Keratinocyte (primary cell): Measurements from ENCODE around the gene TFPI. TPM values are rescaled to one million over a fixed set of nuclear protein-coding genes. Genes with fewer than 3 reads are reported as not detected.
"Not testable (repeated sequence)": the region's sequence is repeated elsewhere in the genome, so short reads cannot be mapped to it uniquely, and the experiment has no call there.

ENCODE experiments used
- DNase-seq: peaks from one replicate; pipeline ENCODE4 v3.0.0-alpha.2; 2011; ENCODE audit warnings: low read depth, missing footprints, low spot score
- FAIRE-seq: peaks from 2 replicates; lab custom pipeline; 2011; peaks lifted over from hg19 to GRCh38; lab: Jason Lieb, UNC
- H2AFZ ChIP-seq: 2 replicates; pipeline ENCODE4 v1.6.0; 2012; ENCODE audit warnings: low read length, control low read depth, inconsistent platforms; ENCODE audit not compliant: control insufficient read depth
- H3K27ac ChIP-seq: 2 replicates; pipeline ENCODE4 v1.5.1; 2011; ENCODE audit warnings: low read length; ENCODE audit not compliant: control insufficient read depth, insufficient read depth
- H3K27me3 ChIP-seq: 3 replicates; pipeline ENCODE4 v1.6.0; 2011; ENCODE audit warnings: low read length; ENCODE audit not compliant: control insufficient read depth, insufficient read depth; ENCODE audit errors: extremely low read depth
- H3K36me3 ChIP-seq, 2 experiments: 2 replicates in 1 of 2; 3 replicates in 1 of 2; pipeline ENCODE4 v1.5.1; 2011; ENCODE audit warnings: low read length in 2 of 2, mild to moderate bottlenecking in 1 of 2; ENCODE audit not compliant: control insufficient read depth in 2 of 2, insufficient read depth in 2 of 2; ENCODE audit errors: extremely low read depth in 1 of 2
- H3K4me1 ChIP-seq: 3 replicates; pipeline ENCODE4 v1.5.1; 2011; ENCODE audit warnings: low read length; ENCODE audit not compliant: control insufficient read depth, insufficient read depth; ENCODE audit errors: extremely low read depth
- H3K4me2 ChIP-seq: 3 replicates; pipeline ENCODE4 v1.6.0; 2011; ENCODE audit warnings: low read depth, low read length; ENCODE audit not compliant: control insufficient read depth, insufficient read depth; ENCODE audit errors: extremely low read depth
- H3K4me3 ChIP-seq, 3 experiments: fragments of 200-600 bp in 1 of 3; sonication (generic) in 1 of 3; 2 replicates in 2 of 3; 3 replicates in 1 of 3; pipeline ENCODE4 v1.5.1; 2011 to 2016; ENCODE audit warnings: low read length in 3 of 3, mild to moderate bottlenecking in 3 of 3, control low read depth in 2 of 3, inconsistent platforms in 1 of 3, low read depth in 1 of 3, mixed read lengths in 1 of 3, mixed run types in 1 of 3, moderate library complexity in 1 of 3; ENCODE audit not compliant: control insufficient read depth in 2 of 3, insufficient read depth in 2 of 3; ENCODE audit errors: extremely low read depth in 1 of 3
- H3K79me2 ChIP-seq: 2 replicates; pipeline ENCODE4 v1.6.0; 2012; ENCODE audit warnings: low read length; ENCODE audit not compliant: control insufficient read depth, insufficient read depth
- H3K9ac ChIP-seq: 3 replicates; pipeline ENCODE4 v1.6.0; 2011; ENCODE audit warnings: low read length; ENCODE audit not compliant: control insufficient read depth, insufficient read depth; ENCODE audit errors: extremely low read depth
- H3K9me1 ChIP-seq: 3 replicates; pipeline ENCODE4 v1.6.0; 2011; ENCODE audit warnings: low read length; ENCODE audit not compliant: control insufficient read depth, insufficient read depth; ENCODE audit errors: extremely low read depth
- H3K9me3 ChIP-seq: 2 replicates; pipeline ENCODE4 v1.5.1; 2012; ENCODE audit warnings: low read depth, low read length; ENCODE audit not compliant: control insufficient read depth
- H4K20me1 ChIP-seq: 3 replicates; pipeline ENCODE4 v1.6.0; 2011; ENCODE audit warnings: low read length; ENCODE audit not compliant: control insufficient read depth, insufficient read depth; ENCODE audit errors: extremely low read depth
- EZH2 ChIP-seq: IDR thresholded peaks from one replicate; pipeline ENCODE4 v1.6.1; 2012; ENCODE audit warnings: inconsistent platforms, mild to moderate bottlenecking, low read length, moderate library complexity
- dilution Hi-C: fragments of 300-500 bp; cut with MboI; formaldehyde crosslinking; loops from one replicate; pipeline ENCODE4 v1.7.0; 2020; ENCODE audit warnings: low sequenced_read_pairs; ENCODE audit not compliant: extremely low pct_ligation_motif_present
- polyA plus RNA-seq, 5 experiments: library from polyadenylated mRNA; depleted of rRNA in 3 of 5; stranded (reverse) in 3 of 5; stranded (forward) in 1 of 5; unstranded in 1 of 5; fragments of >200 nt; gene quantifications; 1 replicate in 1 of 5; 2 replicates in 3 of 5; 3 replicates in 1 of 5; pipeline versions ENCODE4 v1.2.1 to v1.2.3, GENCODE V29; 2011 to 2012; ENCODE audit warnings: missing spikeins in 2 of 5, low read depth in 1 of 5, low replicate concordance in 1 of 5
- TF ChIP-seq, protein P1 (sequence below), 3 experiments: IDR thresholded peaks in 1 of 3; conservative IDR thresholded peaks in 1 of 3; optimal IDR thresholded peaks in 1 of 3; 2 replicates in 2 of 3; 3 replicates in 1 of 3; pipeline versions ENCODE3 to v1.5.1; 2011; ENCODE audit warnings: low read length in 3 of 3, mild to moderate bottlenecking in 3 of 3, moderate library complexity in 2 of 3, control low read depth in 1 of 3, inconsistent platforms in 1 of 3; ENCODE audit not compliant: insufficient read depth in 2 of 3; ENCODE audit errors: extremely low read depth in 1 of 3

The TFPI gene
- polyA plus RNA-seq, 1 donor (not counting 4 experiments of a cell fraction or from before 2014, with no cell fraction given): 1.1 TPM

DNA sequence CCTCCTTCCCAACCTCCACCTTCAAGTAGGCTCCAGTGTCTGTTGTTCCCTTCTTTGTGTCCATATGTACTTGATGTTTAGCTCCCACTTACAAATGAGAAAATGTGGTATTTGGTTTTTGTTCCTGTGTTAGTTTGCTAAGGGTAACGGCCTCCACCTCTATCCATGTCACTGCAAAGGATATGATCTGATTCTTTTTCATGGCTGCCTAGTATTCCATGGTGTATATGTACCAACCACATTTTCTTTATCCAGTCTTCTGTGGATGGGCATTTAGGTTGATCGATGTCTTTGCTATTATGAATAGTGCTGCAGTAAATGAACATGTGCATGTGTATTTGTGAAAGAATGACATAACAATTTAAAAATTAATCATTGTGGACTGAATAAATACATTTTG lies 19.5 kb upstream of the TFPI start:
- no peak overlapping the region for H3K27ac ChIP-seq
- no peak for FAIRE-seq

DNA sequence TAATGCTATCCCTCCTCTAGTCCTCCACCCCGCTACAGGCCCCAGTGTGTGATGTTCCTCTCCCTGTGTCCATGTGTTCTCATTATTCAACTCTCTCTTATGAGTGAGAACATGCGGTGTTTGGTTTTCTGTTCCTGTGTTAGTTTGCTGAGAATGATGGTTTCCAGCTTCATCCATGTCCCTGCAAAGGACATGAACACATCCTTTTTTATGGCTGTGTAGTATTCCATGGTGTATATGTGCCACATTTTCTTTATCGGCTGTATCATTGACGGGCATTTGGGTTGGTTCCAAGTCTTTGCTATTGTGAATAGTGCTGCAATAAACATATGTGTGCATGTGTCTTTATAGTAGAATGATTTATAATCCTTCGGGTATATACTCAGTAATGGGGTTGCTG lies 17.8 kb upstream of the TFPI start:
- H3K9me1 ChIP-seq, H3K79me2 ChIP-seq, DNase-seq, FAIRE-seq, H3K9me3 ChIP-seq, H3K4me3 ChIP-seq, H3K9ac ChIP-seq, H3K36me3 ChIP-seq, H2AFZ ChIP-seq, H3K4me2 ChIP-seq, H3K4me1 ChIP-seq, H4K20me1 ChIP-seq, dilution Hi-C loops, H3K27ac ChIP-seq, H3K27me3 ChIP-seq: not testable (repeated sequence)

More for the DNA sequence above, 19.5 kb upstream of the TFPI start:
- Histone ChIP-seq H3K4me1 (no peaks in the 10 kb centered on the region), H4K20me1 (no peaks in the 10 kb centered on the region), H3K9me1 (no peaks in the 10 kb centered on the region), H3K79me2 (no peaks in the 10 kb centered on the region), H3K4me2 (no peak overlapping the region), H3K9ac (no peak overlapping the region), H3K36me3 (no peaks in the 10 kb centered on the region), H3K9me3 (no peaks in the 10 kb centered on the region), H3K4me3 (no peak overlapping the region), H2AFZ (no peak overlapping the region), H3K27me3 (no peaks in the 10 kb centered on the region)
- no peak for DNase-seq
- dilution Hi-C loops: no loop called here
- TF ChIP-seq EZH2: no peak
- TF ChIP-seq, protein P1, sequence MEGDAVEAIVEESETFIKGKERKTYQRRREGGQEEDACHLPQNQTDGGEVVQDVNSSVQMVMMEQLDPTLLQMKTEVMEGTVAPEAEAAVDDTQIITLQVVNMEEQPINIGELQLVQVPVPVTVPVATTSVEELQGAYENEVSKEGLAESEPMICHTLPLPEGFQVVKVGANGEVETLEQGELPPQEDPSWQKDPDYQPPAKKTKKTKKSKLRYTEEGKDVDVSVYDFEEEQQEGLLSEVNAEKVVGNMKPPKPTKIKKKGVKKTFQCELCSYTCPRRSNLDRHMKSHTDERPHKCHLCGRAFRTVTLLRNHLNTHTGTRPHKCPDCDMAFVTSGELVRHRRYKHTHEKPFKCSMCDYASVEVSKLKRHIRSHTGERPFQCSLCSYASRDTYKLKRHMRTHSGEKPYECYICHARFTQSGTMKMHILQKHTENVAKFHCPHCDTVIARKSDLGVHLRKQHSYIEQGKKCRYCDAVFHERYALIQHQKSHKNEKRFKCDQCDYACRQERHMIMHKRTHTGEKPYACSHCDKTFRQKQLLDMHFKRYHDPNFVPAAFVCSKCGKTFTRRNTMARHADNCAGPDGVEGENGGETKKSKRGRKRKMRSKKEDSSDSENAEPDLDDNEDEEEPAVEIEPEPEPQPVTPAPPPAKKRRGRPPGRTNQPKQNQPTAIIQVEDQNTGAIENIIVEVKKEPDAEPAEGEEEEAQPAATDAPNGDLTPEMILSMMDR (optimal IDR thresholded peaks at IDR 0.05 in 1 of 3, IDR thresholded peaks at IDR 0.05 in 1 of 3, conservative IDR thresholded peaks at IDR 0.05 in 1 of 3; ENCODE audit: extremely low read depth in 1 of 3, insufficient read depth in 2 of 3, low read length in 3 of 3): no peak

DNA sequence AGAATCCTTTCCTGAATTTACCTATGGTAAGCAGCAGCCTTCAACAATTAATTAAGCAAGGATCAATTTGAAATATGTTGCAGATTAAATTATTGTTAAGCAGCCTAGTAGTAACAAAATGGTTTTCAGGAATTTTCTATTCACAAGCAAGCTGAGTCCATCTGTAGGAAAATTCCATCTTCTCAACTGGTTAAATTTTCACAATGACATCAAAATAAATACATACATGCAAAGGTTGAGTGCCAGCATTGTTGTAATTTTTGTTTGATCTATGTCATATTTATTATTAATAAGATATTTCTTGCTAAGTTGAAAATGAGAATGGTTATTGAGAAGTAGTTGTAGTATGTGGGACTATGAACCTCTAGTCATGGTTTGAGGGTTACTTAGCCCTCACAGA lies 15.3 kb upstream of the TFPI start:
- TF ChIP-seq EZH2: no peak
- TF ChIP-seq, protein P1 (optimal IDR thresholded peaks at IDR 0.05 in 1 of 3, IDR thresholded peaks at IDR 0.05 in 1 of 3, conservative IDR thresholded peaks at IDR 0.05 in 1 of 3; ENCODE audit: extremely low read depth in 1 of 3, insufficient read depth in 2 of 3, low read length in 3 of 3): no peak

More for the DNA sequence above, 15.3 kb upstream of the TFPI start:
- Histone ChIP-seq H4K20me1 (no peaks in the 10 kb centered on the region), H3K9me1 (no peaks in the 10 kb centered on the region), H3K4me3 (no peak overlapping the region), H3K27ac (no peak overlapping the region), H2AFZ (no peak overlapping the region), H3K4me1 (no peaks in the 10 kb centered on the region), H3K36me3 (no peaks in the 10 kb centered on the region), H3K9ac (no peak overlapping the region), H3K27me3 (no peaks in the 10 kb centered on the region), H3K4me2 (no peak overlapping the region), H3K9me3 (no peaks in the 10 kb centered on the region), H3K79me2 (no peaks in the 10 kb centered on the region)
- dilution Hi-C loops: no loop called here
- DNase-seq (no peak), FAIRE-seq (no peak)
